GM23248 (cell line): Measurements from ENCODE around the gene ATN1. TPM values are rescaled to one million over a fixed set of nuclear protein-coding genes. Genes with fewer than 3 reads are reported as not detected.

Experiments
- DNase-seq: peaks from one replicate; pipeline ENCODE4 v3.0.0-alpha.2; 2015
- H2AFZ ChIP-seq: fragments of 200-600 bp; sonication (generic); 2 replicates; pipeline ENCODE4 v1.6.1; 2016; ENCODE audit warnings: antibody characterized with exemption
- H3F3A ChIP-seq: fragments of 200-600 bp; sonication (generic); 2 replicates; pipeline ENCODE4 v1.6.1; 2016; ENCODE audit warnings: mild to moderate bottlenecking, antibody characterized with exemption, mixed run types; ENCODE audit not compliant: insufficient read depth
- H3K27ac ChIP-seq: fragments of 200-600 bp; sonication (generic); 2 replicates; pipeline ENCODE4 v1.5.1; 2016; ENCODE audit warnings: mild to moderate bottlenecking
- H3K27me3 ChIP-seq: fragments of 200-600 bp; sonication (generic); replicated peaks from 2 replicates; pipeline ENCODE4 v1.6.1; 2016; ENCODE audit warnings: mild to moderate bottlenecking; ENCODE audit not compliant: insufficient read depth
- H3K36me3 ChIP-seq: fragments of 200-600 bp; sonication (generic); 2 replicates; pipeline ENCODE4 v1.6.1; 2016; ENCODE audit warnings: low read depth, mild to moderate bottlenecking
- H3K4me1 ChIP-seq: fragments of 200-600 bp; sonication (generic); 2 replicates; pipeline ENCODE4 v1.6.1; 2016; ENCODE audit warnings: mild to moderate bottlenecking; ENCODE audit not compliant: insufficient read depth
- H3K4me2 ChIP-seq: fragments of 200-600 bp; sonication (generic); one replicate; pipeline ENCODE4 v1.6.1; 2016; ENCODE audit warnings: mild to moderate bottlenecking; ENCODE audit not compliant: unreplicated experiment
- H3K4me3 ChIP-seq: fragments of 200-600 bp; sonication (generic); 2 replicates; pipeline ENCODE4 v1.5.1; 2016; ENCODE audit warnings: mild to moderate bottlenecking
- H3K79me2 ChIP-seq: fragments of 200-600 bp; sonication (generic); 2 replicates; pipeline ENCODE4 v1.6.1; 2016; ENCODE audit warnings: mild to moderate bottlenecking; ENCODE audit not compliant: insufficient read depth
- H3K9ac ChIP-seq: fragments of 200-600 bp; sonication (generic); 2 replicates; pipeline ENCODE4 v1.6.1; 2016; ENCODE audit warnings: mild to moderate bottlenecking
- H3K9me2 ChIP-seq: fragments of 200-600 bp; sonication (generic); 2 replicates; pipeline ENCODE4 v1.6.1; 2016; ENCODE audit warnings: mixed run types, mild to moderate bottlenecking, moderate library complexity; ENCODE audit not compliant: insufficient read depth
- H3K9me3 ChIP-seq: fragments of 200-600 bp; sonication (generic); one replicate; pipeline ENCODE4 v1.6.1; 2017; ENCODE audit warnings: low read depth
- H4K20me1 ChIP-seq: fragments of 200-600 bp; sonication (generic); 2 replicates; pipeline ENCODE4 v1.6.0; 2016; ENCODE audit not compliant: insufficient read depth
- EZH2 ChIP-seq: fragments of 200-600 bp; sonication (generic); IDR thresholded peaks from 2 replicates; pipeline ENCODE4 v1.6.1; 2018; ENCODE audit warnings: antibody characterized with exemption, mild to moderate bottlenecking; ENCODE audit not compliant: insufficient read depth, poor library complexity, severe bottlenecking
- EZH2phosphoT487 ChIP-seq: fragments of 200-600 bp; sonication (generic); IDR thresholded peaks from 2 replicates; pipeline ENCODE4 v1.6.1; 2018; ENCODE audit warnings: antibody characterized with exemption, moderate library complexity, mild to moderate bottlenecking, low read depth; ENCODE audit not compliant: insufficient read depth
- WGBS, 2 experiments: methylation state at CpG; one replicate each; pipeline ENCODE4 v1.1.6; 2015 to 2017; ENCODE audit warnings: low lambda C conversion rate in 2 of 2, low coverage in 1 of 2; ENCODE audit errors: missing lambda C conversion rate in 2 of 2; 5-methylcytosine and 5-hydroxymethylcytosine counted together
- in situ Hi-C: fragments of 300-500 bp; cut with MboI; formaldehyde crosslinking; loops from 2 replicates; pipeline ENCODE4 v1.15.0; 2020
- polyA plus RNA-seq: library from polyadenylated mRNA; unstranded; fragments of >200 nt; fragmentation: Nextera tagmentation; extraction: Ambion mirVana; gene quantifications from 2 replicates; pipeline ENCODE4 v1.2.1, GENCODE V29; 2016
- total RNA-seq: library from RNA; depleted of rRNA; stranded (reverse); fragments of >200 nt; shearing (Covaris generic); gene quantifications from 2 replicates; pipeline ENCODE4 v1.2.3, GENCODE V29; 2014

Gene ATN1
- total and polyA plus RNA-seq, 2 experiments from 2014 or later = 6.5 to 14.7 TPM

- Histone ChIP-seq H4K20me1 (no peaks in the 10 kb centered on the region), H3K4me2 (no peak overlapping the region), H3K9me3 (no peaks in the 10 kb centered on the region), H3K9me2 (no peaks in the 10 kb centered on the region), H3K4me3 (no peak overlapping the region), H3K27me3 (no peaks in the 10 kb centered on the region), H3F3A (no peaks in the 10 kb centered on the region), H3K79me2 (no peaks in the 10 kb centered on the region), H2AFZ (no peak overlapping the region), H3K36me3 (no peaks in the 10 kb centered on the region), H3K4me1 (no peaks in the 10 kb centered on the region), H3K27ac (no peak overlapping the region), H3K9ac (no peak overlapping the region)
- TF ChIP-seq EZH2phosphoT487 (no peak), EZH2 (no peak)
- no peak for DNase-seq
- 84 to 89% methylated on average over 13 to 20 of the region's 20 CpGs for WGBS, 2 experiments
- in situ Hi-C loops = no loop called here
Observed at GRCh38 chr12:6951551-6952120, 23.9 kb downstream of the ATN1 start.

- no peak for DNase-seq
- no peak overlapping the region for H2AFZ ChIP-seq
- no peaks in the 10 kb centered on the region for H3K4me1 ChIP-seq
- H3K4me2 ChIP-seq = no peak overlapping the region
- H3K36me3 ChIP-seq = no peaks in the 10 kb centered on the region
- no peak for TF ChIP-seq EZH2
- no peak for TF ChIP-seq EZH2phosphoT487
- no peak overlapping the region for H3K4me3 ChIP-seq
- no peak overlapping the region for H3K9ac ChIP-seq
- H3K27ac ChIP-seq = no peak overlapping the region
- in situ Hi-C loops = no loop called here
- H3K9me3 ChIP-seq = no peaks in the 10 kb centered on the region
- no peaks in the 10 kb centered on the region for H3K9me2 ChIP-seq
- no peaks in the 10 kb centered on the region for H3K79me2 ChIP-seq
- no peaks in the 10 kb centered on the region for H3F3A ChIP-seq
- no peaks in the 10 kb centered on the region for H3K27me3 ChIP-seq
- H4K20me1 ChIP-seq = no peaks in the 10 kb centered on the region
- 77% methylated on average over 19 to 22 of the region's 22 CpGs for WGBS, 2 experiments
Observed at GRCh38 chr12:6952121-6952862, 24.5 kb downstream of the ATN1 start.

- Histone ChIP-seq H3K4me3 (no peak overlapping the region), H3K9me2 (no peaks in the 10 kb centered on the region), H3K9ac (no peak overlapping the region), H3K27ac (no peak overlapping the region), H3F3A (no peaks in the 10 kb centered on the region), H3K36me3 (no peaks in the 10 kb centered on the region), H3K9me3 (no peaks in the 10 kb centered on the region), H2AFZ (no peak overlapping the region), H3K27me3 (no peaks in the 10 kb centered on the region), H4K20me1 (no peaks in the 10 kb centered on the region), H3K4me1 (no peaks in the 10 kb centered on the region), H3K4me2 (no peak overlapping the region), H3K79me2 (no peaks in the 10 kb centered on the region)
- 91% methylated on average over 15 of the region's 15 CpGs for WGBS, 2 experiments
- in situ Hi-C loops = no loop called here
- TF ChIP-seq EZH2 = no peak
- no peak for TF ChIP-seq EZH2phosphoT487
- no peak for DNase-seq
Observed at GRCh38 chr12:6952863-6953441, 25.2 kb downstream of the ATN1 start.

- Histone ChIP-seq H3K36me3 (no peaks in the 10 kb centered on the region), H2AFZ (no peak overlapping the region), H3K4me3 (no peak overlapping the region), H3K9me2 (no peaks in the 10 kb centered on the region), H3K27me3 (no peaks in the 10 kb centered on the region), H3F3A (no peaks in the 10 kb centered on the region), H3K79me2 (no peaks in the 10 kb centered on the region), H3K27ac (no peak overlapping the region), H4K20me1 (no peaks in the 10 kb centered on the region), H3K9ac (no peak overlapping the region), H3K9me3 (no peaks in the 10 kb centered on the region), H3K4me1 (no peaks in the 10 kb centered on the region), H3K4me2 (no peak overlapping the region)
- 70 to 72% methylated on average over 17 to 24 of the region's 24 CpGs for WGBS, 2 experiments
- TF ChIP-seq EZH2 (no peak), EZH2phosphoT487 (no peak)
- no peak for DNase-seq
- in situ Hi-C loops = no loop called here
Observed at GRCh38 chr12:6953442-6954315, 25.9 kb downstream of the ATN1 start.
